ENCODE results near the gene FIBCD1. TPM values are rescaled to one million over a fixed set of nuclear protein-coding genes. Genes with fewer than 3 reads are reported as not detected.
"Not testable (repeated sequence)": the region's sequence is repeated elsewhere in the genome, so short reads cannot be mapped to it uniquely, and the experiment has no call there.

Gene FIBCD1
- total RNA-seq, 1 experiment from 2014 or later = 14.6 TPM

GRCh38 chr9:130910670-130911069 is 28.4 kb downstream of the FIBCD1 start:
- DNase-seq (ENCODE audit: extremely low read depth, low read depth) = not testable (repeated sequence)

DNA sequence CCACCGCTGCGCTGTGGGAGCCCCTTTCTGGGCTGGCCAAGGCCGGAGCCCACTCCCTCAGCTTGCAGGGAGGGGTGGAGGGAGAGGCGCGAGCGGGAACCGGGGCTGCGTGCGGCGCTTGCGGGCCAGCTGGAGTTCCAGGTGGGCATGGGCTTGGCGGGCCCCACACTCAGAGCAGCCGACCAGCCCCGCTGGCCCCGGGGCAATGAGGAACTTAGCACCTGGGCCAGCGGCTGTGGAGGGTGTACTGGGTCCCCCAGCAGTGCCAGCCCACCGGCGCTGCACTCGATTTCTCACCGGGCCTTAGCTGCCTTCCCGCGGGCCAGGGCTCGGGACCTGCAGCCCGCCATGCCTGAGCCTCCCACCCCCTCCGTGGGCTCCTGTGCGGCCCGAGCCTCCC is 29.0 kb downstream of the FIBCD1 start:
- DNase-seq (ENCODE audit: extremely low read depth, low read depth) = not testable (repeated sequence)

GRCh38 chr9:130908878-130909355 is 30.1 kb downstream of the FIBCD1 start:
- no peak for DNase-seq (ENCODE audit: extremely low read depth, low read depth)

GRCh38 chr9:130908146-130908877 is 30.7 kb downstream of the FIBCD1 start:
- DNase-seq (ENCODE audit: extremely low read depth, low read depth) = no peak

DNA sequence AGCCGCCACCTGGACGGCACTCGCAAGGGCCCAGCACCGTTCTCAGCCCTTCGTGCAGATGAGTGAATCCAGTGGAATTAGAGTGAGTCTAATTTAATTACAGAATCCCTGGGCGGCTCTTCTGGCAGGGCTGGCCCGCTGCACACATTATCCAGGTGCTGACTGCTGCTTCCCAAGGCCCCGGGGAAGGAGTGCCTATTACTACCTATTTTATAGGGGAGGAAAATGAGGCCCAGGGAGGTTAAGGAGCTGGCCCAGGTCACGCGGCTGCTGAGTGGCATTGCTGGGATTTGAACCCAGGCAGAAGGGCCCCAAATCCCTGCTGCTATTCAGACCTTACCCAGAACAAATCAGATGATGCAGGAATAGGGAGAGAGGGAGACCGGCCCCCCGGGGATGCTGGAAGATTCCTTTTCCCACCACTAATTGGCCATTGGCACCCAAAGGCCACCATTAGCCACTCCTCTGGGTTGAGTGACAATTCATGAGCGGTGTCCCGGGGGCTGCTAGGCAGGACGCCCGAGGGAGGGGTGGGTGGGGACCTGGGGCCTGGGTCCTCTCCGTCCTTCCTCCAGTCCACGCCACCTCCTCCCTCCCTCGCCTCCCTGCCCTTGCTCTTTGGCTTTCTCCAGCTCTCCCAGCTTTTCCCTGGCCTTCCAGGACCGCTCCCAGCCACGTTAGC is 32.2 kb downstream of the FIBCD1 start:
- DNase-seq (ENCODE audit: extremely low read depth, low read depth) = no peak

DNA sequence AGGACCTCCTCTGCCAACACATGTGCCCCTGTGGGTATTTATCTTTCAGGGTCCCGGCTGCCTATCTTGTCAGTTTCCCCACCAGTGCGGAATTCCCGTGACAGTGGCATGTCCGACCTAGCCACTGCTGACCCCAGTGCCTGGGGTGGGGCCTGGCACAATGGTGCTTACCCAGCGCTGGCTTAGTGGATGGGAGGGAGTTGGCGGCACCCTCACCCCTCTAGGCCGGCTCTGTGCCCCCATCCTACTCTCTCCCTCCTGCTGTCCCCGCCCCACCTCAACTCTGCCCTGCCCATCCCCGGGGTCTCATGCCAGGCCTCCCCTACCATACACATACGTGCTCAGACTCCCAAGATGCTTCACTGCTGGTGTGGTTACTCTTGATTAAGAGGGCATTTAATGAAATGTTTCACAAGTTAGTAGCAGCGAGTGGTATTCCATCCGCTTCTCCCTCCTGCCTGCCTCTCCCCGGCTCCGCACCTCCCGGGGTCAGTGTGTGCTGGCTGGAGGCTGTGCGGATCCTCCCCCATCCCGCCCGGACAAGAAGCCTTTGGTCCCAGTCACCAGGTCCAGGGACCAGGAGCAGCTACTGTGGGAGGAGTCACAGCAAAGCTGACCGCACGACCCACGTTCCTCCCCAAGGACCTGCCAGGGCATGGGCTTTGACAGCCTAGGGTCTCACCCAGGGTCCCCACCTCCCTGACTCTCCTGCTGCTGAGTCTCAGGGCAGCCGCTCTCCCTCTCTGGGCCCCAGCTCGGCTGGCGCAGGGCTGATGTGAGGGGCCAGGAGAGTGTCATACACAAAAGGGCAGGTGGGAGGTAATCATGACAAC is 32.9 kb downstream of the FIBCD1 start:
- no peak for DNase-seq (ENCODE audit: extremely low read depth, low read depth)

GRCh38 chr9:130905125-130905901 is 33.7 kb downstream of the FIBCD1 start:
- DNase-seq (ENCODE audit: extremely low read depth, low read depth) = no peak

DNA sequence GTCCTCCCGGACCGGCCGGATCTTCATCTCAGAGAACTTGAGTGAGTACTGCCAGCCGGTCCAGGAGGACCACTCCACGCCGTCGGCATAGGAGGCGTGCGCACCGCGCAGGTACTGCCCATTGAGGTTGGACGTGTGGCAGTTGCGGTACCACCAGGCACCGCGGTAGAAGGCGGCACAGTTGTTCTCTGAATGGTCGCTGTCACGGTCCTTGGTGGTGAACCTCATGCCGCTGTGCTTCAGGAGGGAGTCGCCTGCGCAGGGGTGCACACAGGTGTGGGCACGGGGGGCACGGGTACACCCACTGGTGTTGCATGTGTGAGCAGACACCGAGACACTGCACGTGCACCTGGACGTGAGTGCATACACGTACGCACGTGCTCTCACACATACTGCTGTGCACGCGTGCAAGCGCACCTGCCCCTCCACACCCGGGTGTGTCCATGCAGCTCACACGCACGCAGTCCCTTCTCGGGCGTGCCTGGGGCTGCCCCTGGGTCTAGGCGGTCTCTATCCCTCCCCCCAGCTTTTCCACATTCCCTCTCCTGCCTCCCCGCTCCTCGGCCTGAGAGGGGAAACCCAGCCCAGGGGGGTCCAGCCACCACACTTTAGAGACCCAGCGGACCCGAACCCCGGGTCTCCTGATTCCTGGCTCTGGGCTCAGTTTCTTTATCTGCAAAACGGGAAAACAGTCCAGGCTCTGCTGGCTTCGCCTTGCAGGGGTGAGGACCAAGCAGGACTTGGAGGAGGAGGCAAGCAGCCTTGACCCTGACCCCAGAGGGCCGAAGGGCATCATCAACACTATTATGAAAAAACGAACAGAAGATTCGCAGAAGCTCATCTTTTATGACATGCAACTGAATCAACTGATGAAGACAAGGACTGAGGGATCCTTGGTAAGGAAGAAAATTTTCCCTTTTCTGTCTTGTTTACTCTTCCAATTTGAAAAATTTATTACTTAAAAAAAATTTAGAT is 34.7 kb downstream of the FIBCD1 start:
- DNase-seq (ENCODE audit: extremely low read depth, low read depth) = no peak

GRCh38 chr9:130903194-130904069 is 35.6 kb downstream of the FIBCD1 start:
- DNase-seq (ENCODE audit: extremely low read depth, low read depth) = no peak

- no peak for DNase-seq (ENCODE audit: extremely low read depth, low read depth)
Measured at GRCh38 chr9:130902204-130903185, 36.6 kb downstream of the FIBCD1 start.

DNA sequence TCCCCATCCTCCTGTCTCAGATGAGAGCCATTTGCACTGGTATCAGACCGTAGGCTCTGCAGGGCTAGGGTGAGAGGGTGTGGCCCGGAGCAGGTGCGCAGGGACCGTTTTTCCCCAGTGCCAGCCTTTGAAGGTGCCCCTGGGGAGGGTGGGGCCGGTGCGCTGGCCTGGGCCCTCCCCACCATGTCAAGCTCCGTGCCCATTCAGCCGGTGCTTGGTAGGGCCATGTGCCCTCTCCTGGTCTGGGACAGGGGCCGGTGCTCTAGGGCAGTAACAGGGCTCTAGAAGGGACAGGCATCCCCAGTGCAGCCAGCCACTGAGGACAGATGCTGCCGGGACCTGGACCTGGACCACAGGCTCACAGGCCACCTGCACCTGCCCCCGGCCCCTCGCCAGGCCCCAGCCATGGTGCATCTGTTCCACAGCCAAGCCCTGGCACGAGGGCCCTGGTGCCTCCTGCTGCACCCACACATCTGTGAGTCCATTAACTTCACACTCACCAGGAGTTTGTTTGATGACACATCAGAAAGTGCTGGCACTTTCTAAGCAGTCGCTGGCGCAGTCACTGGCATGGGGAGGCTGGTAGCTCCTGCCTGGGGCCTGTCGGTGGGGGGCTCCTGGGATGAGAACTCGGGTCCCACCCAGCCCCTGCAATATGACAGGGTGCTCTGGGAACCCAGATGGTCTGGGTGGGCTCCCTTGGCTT is 37.4 kb downstream of the FIBCD1 start:
- DNase-seq (ENCODE audit: extremely low read depth, low read depth) = no peak

GRCh38 chr9:130900701-130901497 is 38.1 kb downstream of the FIBCD1 start:
- no peak for DNase-seq (ENCODE audit: extremely low read depth, low read depth)

DNA sequence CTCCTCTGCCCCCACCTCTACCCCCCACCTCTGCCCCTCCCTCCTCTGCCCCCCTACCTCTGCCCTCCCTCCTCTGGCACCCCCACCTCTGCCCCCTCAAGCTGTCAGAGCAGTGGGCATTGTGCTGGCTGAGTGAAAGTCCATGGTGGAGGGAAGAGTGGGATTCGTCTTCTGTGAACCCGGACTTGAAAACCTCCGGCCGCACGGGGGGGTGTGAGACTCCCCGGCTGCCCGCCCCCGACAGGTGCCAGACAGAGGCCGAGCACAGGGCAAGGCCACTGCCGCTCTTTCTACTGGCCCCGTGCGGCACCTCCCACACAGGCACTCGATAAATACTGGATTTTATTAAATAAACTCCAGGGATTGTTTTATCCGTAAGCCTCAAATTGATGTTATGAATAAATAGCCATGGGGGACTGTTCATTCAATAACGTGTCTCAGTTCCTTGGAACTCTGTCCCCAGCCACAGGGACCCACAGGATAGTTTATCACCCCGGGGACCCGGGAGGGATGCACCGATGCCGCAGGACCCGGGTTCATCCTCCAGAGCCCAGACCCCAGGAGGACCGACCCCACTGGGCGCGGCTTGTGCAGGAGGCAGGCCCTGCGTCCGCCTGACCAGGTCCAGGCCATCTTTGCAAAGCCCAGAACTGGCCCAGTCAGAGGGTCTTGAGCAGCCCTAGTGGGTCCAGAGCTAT is 39.8 kb downstream of the FIBCD1 start:
- DNase-seq (ENCODE audit: extremely low read depth, low read depth) = no peak

DNA sequence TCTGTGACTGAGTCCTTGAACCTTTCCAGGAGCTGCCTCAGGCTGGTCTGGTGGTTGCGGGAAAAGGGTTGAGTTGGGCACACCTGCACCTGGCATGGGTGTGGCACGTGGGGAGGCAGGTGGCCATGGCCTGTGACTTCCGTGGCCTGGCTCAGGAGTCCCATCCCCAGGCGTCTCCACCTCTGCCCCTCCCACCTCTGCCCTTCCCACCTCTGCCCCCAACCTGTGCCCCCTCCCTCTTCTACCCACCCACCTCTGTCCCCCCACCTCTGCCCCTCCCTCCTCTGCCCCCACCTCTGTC is 40.5 kb downstream of the FIBCD1 start:
- DNase-seq (ENCODE audit: extremely low read depth, low read depth) = no peak

DNA sequence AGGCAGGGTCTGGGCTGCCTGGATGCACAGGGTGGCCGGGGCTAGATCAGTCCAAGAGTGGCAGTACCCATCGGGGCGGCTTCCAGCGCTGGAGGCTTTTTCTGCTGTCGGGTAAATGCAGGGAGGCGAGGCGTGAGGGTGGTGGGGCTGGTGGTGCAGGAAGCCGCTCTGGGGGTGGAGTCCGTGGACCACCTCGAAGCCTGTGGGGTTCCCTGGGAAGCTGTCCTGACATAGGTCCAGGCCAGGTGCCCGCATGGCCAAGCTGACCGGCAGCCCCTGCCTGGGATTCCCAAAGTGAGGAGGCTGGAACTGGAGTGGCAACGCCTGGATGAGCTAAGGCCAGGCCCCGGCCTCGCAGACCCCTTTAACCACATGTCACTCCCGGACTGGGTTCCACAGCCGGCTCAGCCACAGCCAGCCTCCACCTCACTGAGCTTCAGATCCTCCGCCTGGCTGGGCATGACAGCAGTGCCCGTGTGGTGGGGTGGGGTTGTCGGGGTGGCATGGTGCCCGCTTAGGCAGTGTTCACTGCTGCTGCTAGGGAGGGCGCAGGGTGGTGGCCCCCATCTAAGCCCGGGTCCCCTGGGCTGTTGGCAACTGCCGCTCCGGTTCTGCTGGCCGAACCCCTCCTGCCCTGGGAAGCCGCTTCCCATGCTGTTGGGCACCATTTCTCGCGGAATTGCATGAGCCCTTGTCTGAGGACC is 41.0 kb downstream of the FIBCD1 start:
- DNase-seq (ENCODE audit: extremely low read depth, low read depth) = no peak

Measured in NCI-H460 (cell line).